ENCODE data around the gene TMEM91.
A peak's percentile ranks its signal among the peaks of the same experiment; 100 is the strongest.

TMEM91 gene

GRCh38 chr19:41330481-41330880 lies 45.9 kb upstream of the TMEM91 start:
- H3K4me3 Mint-ChIP-seq, result no peak overlapping the region
- no peaks in the 10 kb centered on the region for H3K9me3 Mint-ChIP-seq
- H3K4me1 Mint-ChIP-seq, result peaks cover 39% of the 10 kb centered on the region
- peaks cover 4% of the 10 kb centered on the region for H3K27me3 Mint-ChIP-seq (ENCODE audit: low read depth)
- peak overlapping the region in 1 of 3 experiments; percentile 3 for H3K27ac Mint-ChIP-seq
- peaks cover 17% of the 10 kb centered on the region for H3K36me3 Mint-ChIP-seq (ENCODE audit: low read depth)
- no peak for TF ChIP-seq CTCF (IDR thresholded peaks at IDR 0.05; ENCODE audit: unreplicated experiment in 3 of 3)

- peaks cover 36% of the 10 kb centered on the region for H3K4me1 Mint-ChIP-seq
- no peak overlapping the region for H3K27ac Mint-ChIP-seq
- TF ChIP-seq CTCF (IDR thresholded peaks at IDR 0.05; ENCODE audit: unreplicated experiment in 3 of 3), result no peak
- H3K27me3 Mint-ChIP-seq (ENCODE audit: low read depth), result peaks cover 4% of the 10 kb centered on the region
- peaks cover 17% of the 10 kb centered on the region for H3K36me3 Mint-ChIP-seq (ENCODE audit: low read depth)
- no peaks in the 10 kb centered on the region for H3K9me3 Mint-ChIP-seq
- no peak overlapping the region for H3K4me3 Mint-ChIP-seq
Observed at GRCh38 chr19:41330946-41331678, 45.2 kb upstream of the TMEM91 start.

GRCh38 chr19:41332000-41332399 lies 44.3 kb upstream of the TMEM91 start:
- TF ChIP-seq CTCF (IDR thresholded peaks at IDR 0.05; ENCODE audit: unreplicated experiment in 3 of 3), result no peak
- Mint-ChIP-seq H3K4me1 (peaks cover 27% of the 10 kb centered on the region), H3K9me3 (no peaks in the 10 kb centered on the region), H3K27me3 (ENCODE audit: low read depth) (peaks cover 4% of the 10 kb centered on the region), H3K4me3 (no peak overlapping the region), H3K36me3 (ENCODE audit: low read depth) (peaks cover 17% of the 10 kb centered on the region), H3K27ac (no peak overlapping the region)

- no peak for TF ChIP-seq CTCF (IDR thresholded peaks at IDR 0.05; ENCODE audit: unreplicated experiment in 3 of 3)
- peaks cover 24% of the 10 kb centered on the region for H3K4me1 Mint-ChIP-seq
- H3K4me3 Mint-ChIP-seq, result no peak overlapping the region
- no peak overlapping the region for H3K27ac Mint-ChIP-seq
- H3K36me3 Mint-ChIP-seq (ENCODE audit: low read depth), result peaks cover 18% of the 10 kb centered on the region
- no peaks in the 10 kb centered on the region for H3K9me3 Mint-ChIP-seq
- H3K27me3 Mint-ChIP-seq (ENCODE audit: low read depth), result peaks cover 4% of the 10 kb centered on the region
Observed at GRCh38 chr19:41332468-41332867, 43.9 kb upstream of the TMEM91 start.

GRCh38 chr19:41334793-41335192 lies 41.5 kb upstream of the TMEM91 start:
- peaks cover 12% of the 10 kb centered on the region for H3K4me1 Mint-ChIP-seq
- peaks cover 14% of the 10 kb centered on the region for H3K36me3 Mint-ChIP-seq (ENCODE audit: low read depth)
- no peak overlapping the region for H3K4me3 Mint-ChIP-seq
- TF ChIP-seq CTCF (IDR thresholded peaks at IDR 0.05; ENCODE audit: unreplicated experiment in 3 of 3), result no peak
- peaks cover 4% of the 10 kb centered on the region for H3K27me3 Mint-ChIP-seq (ENCODE audit: low read depth)
- H3K9me3 Mint-ChIP-seq, result no peaks in the 10 kb centered on the region
- H3K27ac Mint-ChIP-seq, result no peak overlapping the region

GRCh38 chr19:41335467-41335866 lies 40.9 kb upstream of the TMEM91 start:
- Mint-ChIP-seq H3K4me3 (no peak overlapping the region), H3K9me3 (no peaks in the 10 kb centered on the region), H3K36me3 (ENCODE audit: low read depth) (peaks cover 14% of the 10 kb centered on the region), H3K27ac (no peak overlapping the region), H3K27me3 (ENCODE audit: low read depth) (peaks cover 4% of the 10 kb centered on the region), H3K4me1 (peaks cover 9% of the 10 kb centered on the region)
- TF ChIP-seq CTCF (IDR thresholded peaks at IDR 0.05; ENCODE audit: unreplicated experiment in 3 of 3), result no peak
